HG03159 (cell line): ENCODE measurements around the gene WDR1.

Experiments used
- ATAC-seq: cut with Tn5 transposase; IDR thresholded peaks from one replicate; pipeline ENCODE4 v1.9.1; 2021; ENCODE audit warnings: mild to moderate bottlenecking, moderate library complexity; ENCODE audit not compliant: unreplicated experiment

WDR1 gene

GRCh38 chr4:10048941-10049697, 67.5 kb downstream of the WDR1 start:
- no peak for ATAC-seq

- no peak for ATAC-seq
These were observed 68.6 kb downstream of the WDR1 start for GRCh38 chr4:10047967-10048366.

DNA sequence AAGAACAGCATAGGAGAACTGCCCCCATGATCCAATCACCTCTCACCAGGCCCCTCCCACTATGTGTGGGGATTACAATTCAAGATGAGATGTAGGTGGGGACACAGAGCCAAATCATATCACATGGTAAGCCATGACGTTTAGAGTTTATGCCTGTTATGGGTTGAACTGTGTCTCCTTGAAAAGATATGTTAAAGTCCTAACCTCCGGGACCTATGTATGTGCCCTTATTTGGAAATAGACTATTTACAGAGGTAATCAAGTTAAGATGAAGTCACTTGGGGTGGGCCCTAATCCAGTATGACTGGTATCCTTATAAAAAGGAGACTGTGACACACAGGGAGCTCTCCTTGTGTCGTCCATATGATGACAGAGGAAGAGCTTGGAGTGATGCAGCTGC, 70.1 kb downstream of the WDR1 start:
- ATAC-seq = no peak

GRCh38 chr4:10045481-10045880, 71.1 kb downstream of the WDR1 start:
- ATAC-seq = no peak

GRCh38 chr4:10041036-10041435, 75.6 kb downstream of the WDR1 start:
- ATAC-seq = no peak

DNA sequence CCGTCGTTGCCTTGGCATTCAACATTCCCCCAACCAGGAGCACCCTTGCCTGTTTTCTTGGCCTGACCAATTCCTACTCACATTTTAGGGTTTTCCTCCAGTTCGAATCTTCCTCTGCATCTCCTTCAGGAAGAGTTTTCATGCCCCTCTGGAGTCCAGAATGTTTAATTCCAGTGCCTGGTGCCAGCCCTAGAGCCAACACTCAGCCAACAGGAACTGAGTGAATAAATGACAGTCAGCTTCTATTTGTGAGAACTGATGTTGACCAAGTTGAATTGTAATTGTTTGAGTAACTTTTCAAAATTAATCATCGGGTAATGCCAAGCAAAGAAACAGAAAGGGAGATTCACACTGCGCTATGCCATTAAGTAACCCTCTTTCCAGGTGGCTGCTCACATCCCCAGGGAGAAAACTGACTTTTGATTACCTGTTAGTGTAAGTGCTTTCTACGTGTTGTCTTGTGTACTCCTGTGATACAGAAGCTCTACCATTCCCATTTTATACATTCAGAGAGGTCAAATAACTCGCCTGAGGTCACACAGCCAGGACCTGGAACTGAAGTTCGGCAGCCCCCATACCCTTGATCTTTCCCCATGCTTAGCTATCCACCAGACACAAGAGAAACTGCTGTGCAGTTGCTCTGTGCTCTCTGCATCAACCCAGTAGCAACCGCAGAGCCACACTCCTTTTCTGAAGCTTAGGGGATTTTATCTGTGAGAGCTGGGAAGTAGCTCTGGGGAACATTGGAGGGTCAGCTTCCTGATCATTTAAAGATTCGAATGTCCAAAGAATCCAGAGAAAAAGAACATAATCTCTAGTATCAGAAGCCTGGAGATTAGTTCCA, 76.3 kb downstream of the WDR1 start:
- no peak for ATAC-seq

DNA sequence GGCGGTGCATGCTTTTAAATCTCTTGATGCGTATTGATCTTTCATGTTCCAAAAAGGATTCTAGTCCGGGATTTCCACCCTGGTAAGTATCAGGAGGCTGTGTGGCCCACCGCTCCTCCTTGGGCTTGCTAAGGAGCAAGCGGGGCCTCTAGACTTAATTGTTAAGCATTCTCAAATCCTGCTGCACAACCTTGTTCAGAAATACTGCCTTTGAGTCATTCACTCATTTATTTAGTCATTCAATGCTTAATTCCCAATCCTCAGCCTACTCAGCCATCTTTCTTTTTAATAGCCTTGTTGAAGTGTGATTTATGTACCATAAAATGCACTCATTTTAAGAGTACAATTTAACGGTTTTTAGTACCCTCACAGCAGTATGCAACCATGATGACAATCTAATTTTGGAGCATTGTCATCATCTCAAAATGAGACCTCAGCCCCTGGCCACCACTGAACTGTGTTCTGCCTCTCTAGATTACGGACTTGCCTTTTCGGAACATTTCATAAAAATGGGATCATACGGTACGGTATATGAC, 79.7 kb downstream of the WDR1 start:
- no peak for ATAC-seq

DNA sequence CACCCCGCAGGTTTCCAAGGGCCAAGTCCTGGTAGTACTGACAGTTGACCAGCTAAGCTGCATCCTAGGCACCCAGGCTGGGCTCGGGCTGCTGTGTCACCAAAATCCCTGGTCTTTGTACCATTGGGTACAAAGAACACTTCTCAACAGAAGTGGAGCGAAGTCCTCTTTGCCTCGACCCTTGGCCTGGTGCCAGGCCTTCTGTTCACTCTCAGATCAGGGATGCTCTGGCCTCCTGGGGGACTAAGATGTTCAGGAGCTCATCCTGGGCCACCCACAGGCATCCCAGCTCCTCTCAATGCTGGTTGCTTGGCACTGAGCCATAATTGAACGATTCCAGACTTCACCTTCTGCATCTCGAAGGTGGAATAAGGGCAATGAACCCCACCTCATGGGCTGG, 81.5 kb downstream of the WDR1 start:
- ATAC-seq = no peak

DNA sequence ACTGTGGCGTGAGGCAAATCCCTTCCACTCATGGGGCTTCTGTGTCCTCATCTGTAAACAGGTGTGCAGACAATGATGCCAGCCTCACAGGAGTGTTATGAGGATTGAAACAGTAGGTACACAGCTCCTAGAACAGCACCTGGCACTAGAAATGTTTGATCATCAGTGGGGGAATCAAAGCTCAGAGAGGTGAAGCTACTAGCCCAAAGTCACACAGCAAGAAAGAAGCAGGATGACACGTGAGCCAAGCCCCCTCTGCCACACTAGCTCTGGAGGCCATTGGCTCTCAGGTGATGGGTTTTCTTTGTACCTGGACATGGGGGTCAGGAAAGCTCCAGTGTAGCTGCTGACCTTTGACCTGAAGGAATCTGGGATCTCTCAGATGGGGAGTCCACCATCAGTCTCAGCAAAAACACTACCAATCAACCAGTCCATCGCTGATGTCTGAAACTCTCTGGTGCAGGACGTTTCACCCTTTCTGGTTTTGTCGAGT, 81.9 kb downstream of the WDR1 start:
- no peak for ATAC-seq

GRCh38 chr4:10034136-10034535, 82.5 kb downstream of the WDR1 start:
- no peak for ATAC-seq

DNA sequence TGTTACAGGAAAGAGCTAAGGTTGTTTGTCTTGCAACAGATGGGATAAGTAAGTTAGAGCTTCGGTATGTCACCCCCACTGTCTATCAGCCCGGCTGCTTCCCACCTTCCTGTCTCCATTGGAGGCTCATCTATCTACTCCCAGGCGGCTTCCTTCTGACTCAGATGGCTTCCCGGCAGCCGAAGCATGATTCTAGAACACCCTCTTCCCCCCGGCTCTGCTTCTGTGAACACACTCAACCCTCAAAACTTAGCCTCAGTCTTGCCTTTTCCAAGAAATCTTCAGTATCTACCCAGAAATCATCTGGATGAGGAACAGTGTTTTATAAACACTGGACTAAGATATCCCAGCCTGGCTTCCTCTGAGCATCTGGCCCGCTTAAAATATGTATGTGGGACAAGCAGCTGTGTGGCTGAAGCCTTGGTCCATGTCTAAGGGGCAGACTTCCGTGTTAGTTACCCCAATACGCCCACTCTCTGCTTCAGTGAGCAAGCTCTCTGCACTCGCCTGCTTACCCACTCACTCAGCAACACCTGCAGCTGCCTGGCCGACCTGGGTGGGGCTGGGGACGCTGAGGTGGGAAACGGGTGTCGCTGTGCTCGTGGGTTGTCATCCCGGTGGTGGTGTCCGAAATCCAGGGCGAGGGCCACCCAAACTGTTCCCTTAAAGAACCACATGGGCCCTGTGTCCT, 83.3 kb downstream of the WDR1 start:
- no peak for ATAC-seq

DNA sequence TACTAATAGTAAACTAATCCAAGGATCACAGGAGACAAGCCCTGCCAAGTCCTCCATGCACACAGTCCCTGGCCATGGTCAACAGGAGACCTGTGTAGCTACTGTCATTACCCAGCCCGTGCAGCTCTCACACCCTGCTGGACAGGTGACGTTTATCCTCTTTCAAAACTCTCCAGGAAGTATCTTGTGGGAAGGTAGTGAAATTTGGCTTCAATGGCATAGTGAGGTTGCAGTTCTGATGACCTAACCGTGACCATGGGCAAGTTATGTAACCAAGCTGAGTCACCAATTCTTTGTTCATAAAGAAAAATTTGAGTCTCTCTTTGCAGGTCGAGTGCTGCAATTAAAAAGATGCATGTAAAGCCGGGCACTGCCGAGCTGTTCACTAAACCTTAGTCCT, 84.0 kb downstream of the WDR1 start:
- no peak for ATAC-seq

DNA sequence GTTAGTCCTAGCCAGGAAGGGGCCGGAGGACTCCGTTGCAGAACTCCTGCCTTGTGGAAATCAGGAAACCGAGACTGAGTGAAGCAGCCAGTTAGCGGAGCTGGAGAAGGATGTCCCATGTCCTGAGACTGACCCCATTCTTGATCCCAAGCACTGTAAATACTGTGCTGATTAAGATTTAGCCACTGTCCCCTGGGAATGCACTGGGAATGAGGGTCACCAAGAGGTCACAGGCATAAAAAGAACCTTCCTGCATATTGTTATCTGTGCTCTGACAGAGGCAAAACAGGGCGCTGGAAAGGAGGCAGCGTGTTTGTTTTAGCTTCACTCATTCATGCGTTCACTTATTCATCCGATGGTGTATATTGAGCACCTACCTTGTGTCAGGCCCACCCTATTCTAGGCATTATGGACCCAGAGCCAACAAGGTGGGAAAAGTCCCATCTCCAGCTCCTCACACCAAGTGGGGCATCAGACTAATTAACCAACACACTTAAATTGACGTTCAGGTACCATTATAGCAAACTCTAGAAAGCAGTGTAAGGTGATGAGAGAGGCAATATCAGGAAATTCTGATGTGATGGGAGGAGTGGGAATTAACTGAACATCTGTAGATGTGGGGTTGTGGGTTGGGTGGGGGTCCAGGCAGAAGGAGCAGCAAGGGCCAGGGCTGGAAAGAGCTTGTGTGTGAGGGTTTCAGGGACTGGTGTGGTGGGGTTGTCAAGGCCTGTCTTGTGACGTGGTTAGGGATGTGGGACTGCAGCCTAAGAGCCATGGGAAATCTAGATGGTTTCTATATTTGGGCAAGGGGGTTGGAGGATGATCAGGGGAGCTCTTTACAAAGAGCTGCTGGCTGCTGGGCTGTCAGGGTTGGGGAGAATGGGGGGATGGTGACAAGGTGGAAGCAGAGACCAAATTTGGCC, 84.7 kb downstream of the WDR1 start:
- no peak for ATAC-seq

DNA sequence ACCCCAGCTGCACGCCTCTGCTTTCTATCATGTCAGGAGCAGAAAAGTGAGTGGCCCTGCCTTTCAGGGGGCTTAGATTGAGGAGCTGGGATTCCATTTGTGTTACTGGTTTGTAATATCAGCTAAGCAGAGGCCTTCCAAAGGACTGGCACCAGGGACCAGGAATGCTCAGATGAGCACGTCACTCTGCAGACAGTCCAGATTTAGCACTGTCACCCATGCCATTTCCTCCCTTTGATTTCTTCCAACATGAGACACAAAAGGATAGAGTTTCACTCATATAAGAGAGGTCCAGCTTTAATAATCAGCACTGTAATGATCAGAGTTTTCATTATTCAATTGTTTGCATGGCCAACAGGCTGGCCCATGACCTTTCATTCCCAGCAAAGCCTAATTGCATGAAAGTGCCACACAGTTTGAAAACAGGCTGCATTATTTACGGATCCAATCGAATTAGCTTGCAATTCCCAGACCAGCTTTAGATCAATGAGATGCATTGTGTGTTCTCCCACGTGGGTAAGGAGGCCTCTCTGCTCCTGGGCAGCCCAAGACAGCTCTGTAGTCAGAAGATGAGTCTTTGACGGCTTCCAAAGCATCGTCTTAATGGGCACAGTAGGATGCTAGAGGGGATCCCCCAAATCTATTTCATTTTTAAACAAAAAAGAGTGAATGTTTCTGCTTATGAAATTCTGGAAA, 85.5 kb downstream of the WDR1 start:
- no peak for ATAC-seq

GRCh38 chr4:10029403-10029802, 87.2 kb downstream of the WDR1 start:
- no peak for ATAC-seq

DNA sequence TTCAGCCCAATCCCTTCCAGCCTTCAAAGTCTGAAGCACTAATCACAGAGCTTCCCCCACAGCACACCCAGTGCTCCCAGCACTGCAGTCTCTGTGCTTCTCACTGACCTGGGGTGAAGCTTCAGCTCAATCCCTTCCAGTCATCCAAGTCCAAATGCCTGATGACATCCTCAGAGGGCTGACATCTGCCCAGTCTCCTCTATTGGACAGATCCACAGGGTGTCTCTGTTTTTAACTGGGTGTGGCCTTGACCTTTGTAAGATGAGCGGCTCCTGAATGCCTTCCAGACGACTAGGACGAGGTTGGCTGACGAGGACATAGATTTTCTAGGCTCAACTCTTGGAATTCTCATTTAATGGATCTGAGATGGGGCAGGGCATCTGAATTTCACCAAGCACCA, 87.7 kb downstream of the WDR1 start:
- no peak for ATAC-seq

DNA sequence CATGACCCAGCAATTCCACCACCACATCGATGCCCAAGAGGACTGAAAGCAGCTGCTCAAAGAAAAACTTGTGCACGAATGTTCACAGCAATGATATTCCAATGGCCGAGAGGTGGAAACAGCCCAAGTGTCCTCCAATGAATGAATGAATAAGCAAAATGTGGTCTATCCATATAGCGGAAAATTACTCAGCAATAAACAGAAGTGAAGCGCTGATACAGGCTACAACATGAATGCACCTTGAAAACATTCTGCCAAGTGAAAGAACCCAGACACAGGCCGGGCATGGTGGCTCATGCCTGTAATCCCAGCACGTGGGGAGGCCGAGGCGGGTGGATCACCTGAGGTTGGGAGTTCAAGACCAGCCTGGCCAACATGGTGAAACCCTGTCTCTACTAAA, 90.1 kb downstream of the WDR1 start:
- ATAC-seq = no peak

DNA sequence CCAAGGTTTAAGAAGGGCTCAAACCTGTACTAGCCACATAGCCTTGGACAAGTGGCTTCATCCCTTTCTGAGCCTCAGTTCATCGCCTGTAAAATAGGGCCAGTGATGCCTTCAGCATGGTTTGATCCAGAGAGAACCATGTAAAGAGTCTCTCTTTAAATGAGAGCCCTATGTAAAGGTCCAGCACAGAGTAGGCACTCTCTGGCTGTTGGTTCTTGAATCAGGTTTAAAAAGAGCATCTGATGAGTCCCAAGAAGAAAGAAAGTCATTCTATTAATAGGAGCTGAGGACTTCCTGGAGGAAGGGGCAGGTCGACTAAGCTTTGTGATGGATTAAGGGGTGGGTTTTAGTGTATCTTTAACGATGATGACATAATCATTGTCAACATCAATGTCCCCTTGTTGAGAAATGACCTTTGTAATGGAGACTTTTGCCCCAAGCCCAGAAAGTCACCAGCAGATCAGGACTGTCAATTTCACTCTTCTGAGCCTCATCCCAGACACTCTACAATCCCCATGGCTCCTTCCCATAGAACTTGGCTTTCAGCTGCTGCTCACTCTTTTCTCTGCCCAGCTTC, 91.3 kb downstream of the WDR1 start:
- no peak for ATAC-seq
